Heart right ventricle (tissue), 16 donors: ENCODE results near the gene TMEM165. TPM values are rescaled to one million over a fixed set of nuclear protein-coding genes. Genes with fewer than 3 reads are reported as not detected.

Experiments
- ATAC-seq, 8 donors: fragments of 200-7000 bp; cut with Tn5 transposase; one replicate each; pipeline ENCODE4 v1.9.1; 2020; ENCODE audit warnings: mild to moderate bottlenecking in 8 of 8, moderate library complexity in 8 of 8, moderate number of reproducible peaks in 1 of 8
- DNase-seq, 2 donors: peaks; one replicate each; pipeline ENCODE4 v3.0.0-alpha.2; 2020
- H3K27ac ChIP-seq, 10 donors: fragments of 200-600 bp; sonication (generic) in 2 of 10; one replicate each; pipeline versions ENCODE4 v1.5.0 to v1.8.0; 2020 to 2022; ENCODE audit warnings: mild to moderate bottlenecking in 3 of 10
- H3K27me3 ChIP-seq, 7 donors: fragments of 200-600 bp; one replicate each; pipeline ENCODE4 v1.8.0; 2021 to 2022; ENCODE audit warnings: mild to moderate bottlenecking in 2 of 7
- H3K36me3 ChIP-seq, 9 donors: fragments of 200-600 bp; sonication (generic) in 1 of 9; one replicate each; pipeline versions ENCODE4 v1.5.0 to v1.8.0; 2020 to 2022; ENCODE audit warnings: mild to moderate bottlenecking in 2 of 9
- H3K4me1 ChIP-seq, 9 donors: fragments of 200-600 bp; sonication (generic) in 1 of 9; one replicate each; pipeline versions ENCODE4 v1.5.0 to v1.8.0; 2020 to 2022; ENCODE audit warnings: mild to moderate bottlenecking in 4 of 9
- H3K4me3 ChIP-seq, 10 donors: fragments of 200-600 bp; sonication (generic) in 2 of 10; one replicate each; pipeline versions ENCODE4 v1.5.0 to v1.8.0; 2020 to 2022; ENCODE audit warnings: mild to moderate bottlenecking in 7 of 10, moderate library complexity in 2 of 10
- H3K9me3 ChIP-seq, 11 donors: fragments of 200-600 bp in 10 of 11; sonication (generic) in 2 of 11; one replicate each; pipeline versions ENCODE4 v1.5.0 to v1.8.0; 2013 to 2022; ENCODE audit warnings: mild to moderate bottlenecking in 2 of 11, control low read depth in 1 of 11, moderate library complexity in 1 of 11
- WGBS, 2 donors: extraction: QIAGEN DNeasy Blood & Tissue Kit; methylation state at CpG; one replicate each; pipeline ENCODE4 v1.1.7; 2013; ENCODE audit warnings: inconsistent platforms in 1 of 2; 5-methylcytosine and 5-hydroxymethylcytosine counted together
- intact Hi-C, 10 donors: fragments of 100-400 bp; cut with DNase I; formaldehyde crosslinking; loops; one replicate each; pipeline versions ENCODE4 v1.11.1 to v1.14.2; 2022
- polyA plus RNA-seq, 2 donors: library from polyadenylated mRNA; stranded (reverse); fragments of 200-250 nt; gene quantifications; one replicate each; pipeline ENCODE4 v1.2.3, GENCODE V29; 2013
- total RNA-seq, 10 donors: library from RNA; stranded (reverse); fragmentation: NEBNext Ultra II Directional in 3 of 10; extraction: Animal tissue kit (Norgen Biotek cat#: 25700) in 3 of 10; gene quantifications; one replicate each; pipeline versions ENCODE4 v1.2.1 to v1.2.4, GENCODE V29; 2021 to 2023
- TF ChIP-seq, protein P1 (sequence below), 9 donors: fragments of 200-600 bp; sonication (generic) in 2 of 9; IDR thresholded peaks; one replicate each; pipeline versions ENCODE4 v1.5.0 to v1.8.0; 2021 to 2022; ENCODE audit warnings: antibody characterized with exemption in 9 of 9, mild to moderate bottlenecking in 5 of 9, moderate library complexity in 1 of 9
- donor health status: Arrhythmogenic right ventricular cardiomyopathy.
- donor health status: ischemic (EF 13 %, LVEDD 7.1; RV severe dilation, severe dysfunction).
- donor health status: healthy with polysubstance abuse.
- donor health status: DM: no; HTN: yes; CAD: no.
- donor health status: DM: no; HTN: no; CAD: no.
- donor health status: ischemic (EF 25% LVEDD 6.9; RV normal size, moderate dysfunction).
- donor health status: ischemic (EF 25% LVEDD 5.7; RV mildly dilated, moderate dysfunction).
- donor health status: healthy.
- donor health status: DM: yes; HTN: yes; CAD: no.
- donor health status: Ischemic cardiomyopathy.
- donor health status: ischemic (EF 35%, LVEDD 5.7; RV mildly dilated, moderate dysfunction).
- donor health status: nonischemic (EF 11% LVEDD 7.7; RV severe dilation, severe dysfunction).
- donor health status: DM: yes; HTN: yes; CAD: no.
- donor health status: PGD.
- donor health status: ischemic (EF 29% LVEDD 5.4; RV normal size, mild dysfunction).
- donor health status: nonischemic (EF 23%, LVEDD 6.1; RV moderate dilation, normal function).

Gene TMEM165
- total and polyA plus RNA-seq, 12 donors, result 30.3 to 86.3 (median 36.4) TPM

GRCh38 chr4:55395218-55395528 lies 584 bp upstream of the TMEM165 start:
- TF ChIP-seq, protein P1, sequence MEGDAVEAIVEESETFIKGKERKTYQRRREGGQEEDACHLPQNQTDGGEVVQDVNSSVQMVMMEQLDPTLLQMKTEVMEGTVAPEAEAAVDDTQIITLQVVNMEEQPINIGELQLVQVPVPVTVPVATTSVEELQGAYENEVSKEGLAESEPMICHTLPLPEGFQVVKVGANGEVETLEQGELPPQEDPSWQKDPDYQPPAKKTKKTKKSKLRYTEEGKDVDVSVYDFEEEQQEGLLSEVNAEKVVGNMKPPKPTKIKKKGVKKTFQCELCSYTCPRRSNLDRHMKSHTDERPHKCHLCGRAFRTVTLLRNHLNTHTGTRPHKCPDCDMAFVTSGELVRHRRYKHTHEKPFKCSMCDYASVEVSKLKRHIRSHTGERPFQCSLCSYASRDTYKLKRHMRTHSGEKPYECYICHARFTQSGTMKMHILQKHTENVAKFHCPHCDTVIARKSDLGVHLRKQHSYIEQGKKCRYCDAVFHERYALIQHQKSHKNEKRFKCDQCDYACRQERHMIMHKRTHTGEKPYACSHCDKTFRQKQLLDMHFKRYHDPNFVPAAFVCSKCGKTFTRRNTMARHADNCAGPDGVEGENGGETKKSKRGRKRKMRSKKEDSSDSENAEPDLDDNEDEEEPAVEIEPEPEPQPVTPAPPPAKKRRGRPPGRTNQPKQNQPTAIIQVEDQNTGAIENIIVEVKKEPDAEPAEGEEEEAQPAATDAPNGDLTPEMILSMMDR (IDR thresholded peaks at IDR 0.05), result peak in 2 of 9 donors; percentile 31 to 37
- peaks cover 0 to 36% (median 30%) of the 10 kb centered on the region in 9 donors for H3K4me1 ChIP-seq
- 0% methylated on average over 4 of the region's 4 CpGs for WGBS, 2 donors
- no peak for ATAC-seq
- no peak for DNase-seq
- no peaks in the 10 kb centered on the region for H3K27me3 ChIP-seq
- H3K27ac ChIP-seq, result peak overlapping the region; percentile 91 to 100 (median 98)
- peaks cover 0 to 15% (median 0%) of the 10 kb centered on the region in 9 donors for H3K36me3 ChIP-seq
- H3K9me3 ChIP-seq, result no peaks in the 10 kb centered on the region
- peak overlapping the region; percentile 62 to 99 (median 90) for H3K4me3 ChIP-seq
- intact Hi-C loops, result loop anchor here in 7 of 10 donors (1.0 to 10.0 kb wide), 5 partner anchors 33 to 152 kb away; partner anchors contain the start of genes SRD5A3 (in 5 of the 7) and CLOCK (in 4 of the 7)

DNA sequence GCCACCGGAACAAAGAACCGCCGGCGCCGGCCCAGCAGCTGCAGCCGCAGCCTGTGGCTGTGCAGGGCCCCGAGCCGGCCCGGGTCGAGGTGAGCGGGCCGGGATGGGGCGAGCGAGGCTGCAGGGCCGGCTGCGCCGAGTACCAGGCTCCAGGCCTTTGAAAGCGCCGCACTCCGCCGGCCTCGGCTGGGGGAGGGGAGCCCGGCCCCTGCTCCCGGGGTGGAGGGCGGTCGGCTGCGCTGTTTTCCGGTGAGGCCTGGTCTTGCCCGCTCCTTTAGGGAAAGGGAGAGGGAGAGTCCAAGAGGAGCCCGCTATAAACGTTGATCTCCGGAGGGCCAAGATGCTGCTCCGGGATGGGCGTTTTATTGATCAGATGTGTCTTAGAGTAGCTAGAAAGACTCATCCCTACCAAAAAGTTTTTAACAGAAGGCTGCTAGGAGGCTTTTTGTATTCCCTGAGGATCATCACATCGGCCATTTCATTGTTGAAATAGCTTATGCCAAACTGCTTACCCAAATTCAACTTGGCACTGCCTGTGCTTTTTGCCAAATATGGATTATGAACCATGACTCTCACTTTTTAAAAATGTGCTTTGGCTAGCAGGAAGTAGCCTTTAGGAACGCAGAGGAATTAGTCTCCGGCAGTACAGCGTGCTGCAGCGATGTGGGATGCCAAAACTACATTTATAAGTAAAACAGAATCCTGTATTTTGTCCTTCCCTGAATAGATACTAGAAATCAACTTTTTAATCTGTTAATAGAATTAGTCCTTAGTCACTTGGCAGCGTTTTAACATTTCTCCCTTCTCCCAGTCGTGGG lies 760 bp downstream of the TMEM165 start:
- Histone ChIP-seq H3K27ac (peak overlapping the region; percentile 91 to 100 (median 98)), H3K4me1 (peaks cover 0 to 48% (median 34%) of the 10 kb centered on the region in 9 donors), H3K36me3 (peaks cover 0 to 28% (median 0%) of the 10 kb centered on the region in 9 donors), H3K9me3 (no peaks in the 10 kb centered on the region), H3K27me3 (no peaks in the 10 kb centered on the region), H3K4me3 (peak overlapping the region; percentile 62 to 99 (median 90))
- peak; percentile 50 to 74 (median 63) for ATAC-seq
- 0% methylated on average over 41 of the region's 41 CpGs for WGBS, 2 donors
- intact Hi-C loops, result loop anchor here in 8 of 10 donors (2.0 to 10.0 kb wide), 5 partner anchors 34 to 151 kb away; partner anchors contain the start of genes SRD5A3 (in 7 of the 8) and CLOCK (in 4 of the 8)
- DNase-seq, result peak; percentile 50 to 60
- TF ChIP-seq, protein P1 (IDR thresholded peaks at IDR 0.05), result no peak

DNA sequence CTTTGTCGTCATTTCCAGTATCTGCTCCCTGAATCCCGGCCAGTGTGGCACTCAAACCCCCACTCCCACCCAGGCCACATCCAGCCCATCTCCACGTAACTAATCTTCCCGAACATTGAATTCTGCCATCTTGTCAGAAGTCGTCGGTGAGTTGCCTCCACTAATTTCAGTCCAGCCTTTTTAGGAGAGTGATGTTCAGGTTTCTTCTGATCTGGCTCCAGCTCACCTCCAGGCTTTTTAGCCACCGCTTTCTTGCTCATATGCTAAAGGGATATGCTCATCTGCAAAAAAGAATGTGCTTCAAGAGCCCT lies 1.3 kb downstream of the TMEM165 start:
- intact Hi-C loops, result loop anchor here in 8 of 10 donors (2.0 to 10.0 kb wide), 5 partner anchors 35 to 150 kb away; partner anchors contain the start of genes SRD5A3 (in 7 of the 8) and CLOCK (in 4 of the 8)
- peak in 1 of 2 donors; percentile 24 for DNase-seq

More for the DNA sequence above, 1.3 kb downstream of the TMEM165 start:
- Histone ChIP-seq H3K27me3 (no peaks in the 10 kb centered on the region), H3K9me3 (no peaks in the 10 kb centered on the region), H3K4me1 (peaks cover 0 to 50% (median 34%) of the 10 kb centered on the region in 9 donors), H3K36me3 (peaks cover 0 to 33% (median 0%) of the 10 kb centered on the region in 9 donors), H3K4me3 (peak overlapping the region; percentile 62 to 99 (median 90)), H3K27ac (peak overlapping the region in 9 of 10 donors; percentile 96 to 100 (median 98))
- WGBS, 2 donors, result 8% methylated on average over 7 of the region's 7 CpGs
- TF ChIP-seq, protein P1 (IDR thresholded peaks at IDR 0.05), result no peak
- no peak for ATAC-seq
